ENCODE measurements around the gene ADAMTS5.
A peak's percentile ranks its signal among the peaks of the same experiment; 100 is the strongest.

The ADAMTS5 gene

DNA sequence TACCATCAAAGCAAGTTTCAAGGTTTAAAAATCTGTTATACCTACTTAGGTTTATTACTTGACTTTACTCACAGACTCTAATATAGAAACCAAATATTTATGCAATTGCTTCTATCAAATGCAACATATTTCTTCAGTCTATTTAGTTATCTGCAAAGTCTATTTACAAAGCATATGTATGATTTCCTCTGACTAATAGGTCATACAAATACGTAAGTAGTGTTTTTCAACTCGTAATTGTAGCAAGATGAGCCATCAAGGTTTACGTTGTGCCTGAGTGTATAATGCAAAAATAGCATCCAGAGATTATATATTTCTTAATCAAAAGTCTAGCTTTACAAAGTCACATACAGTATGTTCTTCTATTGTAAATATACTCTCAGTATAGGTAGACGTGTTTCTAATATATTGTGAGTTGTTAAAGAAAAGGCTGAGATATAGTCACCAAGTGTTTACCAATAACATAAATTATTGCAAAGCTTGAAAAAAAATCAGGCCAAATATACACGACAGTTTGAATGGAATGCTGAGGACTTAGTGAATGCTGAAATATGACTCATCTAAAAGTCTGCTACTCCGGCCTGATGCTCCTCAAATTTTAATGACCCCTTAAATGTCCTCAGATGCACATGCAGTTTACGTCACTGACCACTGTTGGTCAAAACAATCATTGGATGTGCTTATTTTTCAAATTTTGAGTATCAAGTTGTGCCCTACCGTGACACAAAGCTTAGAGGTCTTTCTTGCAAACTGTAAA, 48.4 kb downstream of the ADAMTS5 start:
- CTCF ChIA-PET: interaction anchor here (1.1 kb wide), 1 partner anchor 37 kb away, joined by 3 read pairs; no protein-coding TSS in a partner anchor
- no peak for DNase-seq (ENCODE audit: low read depth, low spot score)
- POLR2A ChIA-PET: no interaction called here
- no peak overlapping the region for H3K4me3 ChIP-seq (ENCODE audit: low read depth, low read length)
- TF ChIP-seq, protein P1, sequence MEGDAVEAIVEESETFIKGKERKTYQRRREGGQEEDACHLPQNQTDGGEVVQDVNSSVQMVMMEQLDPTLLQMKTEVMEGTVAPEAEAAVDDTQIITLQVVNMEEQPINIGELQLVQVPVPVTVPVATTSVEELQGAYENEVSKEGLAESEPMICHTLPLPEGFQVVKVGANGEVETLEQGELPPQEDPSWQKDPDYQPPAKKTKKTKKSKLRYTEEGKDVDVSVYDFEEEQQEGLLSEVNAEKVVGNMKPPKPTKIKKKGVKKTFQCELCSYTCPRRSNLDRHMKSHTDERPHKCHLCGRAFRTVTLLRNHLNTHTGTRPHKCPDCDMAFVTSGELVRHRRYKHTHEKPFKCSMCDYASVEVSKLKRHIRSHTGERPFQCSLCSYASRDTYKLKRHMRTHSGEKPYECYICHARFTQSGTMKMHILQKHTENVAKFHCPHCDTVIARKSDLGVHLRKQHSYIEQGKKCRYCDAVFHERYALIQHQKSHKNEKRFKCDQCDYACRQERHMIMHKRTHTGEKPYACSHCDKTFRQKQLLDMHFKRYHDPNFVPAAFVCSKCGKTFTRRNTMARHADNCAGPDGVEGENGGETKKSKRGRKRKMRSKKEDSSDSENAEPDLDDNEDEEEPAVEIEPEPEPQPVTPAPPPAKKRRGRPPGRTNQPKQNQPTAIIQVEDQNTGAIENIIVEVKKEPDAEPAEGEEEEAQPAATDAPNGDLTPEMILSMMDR (IDR thresholded peaks at IDR 0.05; ENCODE audit: insufficient read depth, low read length, missing control alignments): no peak

- POLR2A ChIA-PET: no interaction called here
- TF ChIP-seq, protein P1 (IDR thresholded peaks at IDR 0.05; ENCODE audit: insufficient read depth, low read length, missing control alignments): no peak
- CTCF ChIA-PET: interaction anchor here (1.2 to 1.6 kb wide), 2 partner anchors 17 to 35 kb away, joined by 3 to 5 read pairs; no protein-coding TSS in a partner anchor
- no peak overlapping the region for H3K4me3 ChIP-seq (ENCODE audit: low read depth, low read length)
- DNase-seq (ENCODE audit: low read depth, low spot score): no peak
Observed at GRCh38 chr21:26916799-26917198, 50.1 kb downstream of the ADAMTS5 start.

DNA sequence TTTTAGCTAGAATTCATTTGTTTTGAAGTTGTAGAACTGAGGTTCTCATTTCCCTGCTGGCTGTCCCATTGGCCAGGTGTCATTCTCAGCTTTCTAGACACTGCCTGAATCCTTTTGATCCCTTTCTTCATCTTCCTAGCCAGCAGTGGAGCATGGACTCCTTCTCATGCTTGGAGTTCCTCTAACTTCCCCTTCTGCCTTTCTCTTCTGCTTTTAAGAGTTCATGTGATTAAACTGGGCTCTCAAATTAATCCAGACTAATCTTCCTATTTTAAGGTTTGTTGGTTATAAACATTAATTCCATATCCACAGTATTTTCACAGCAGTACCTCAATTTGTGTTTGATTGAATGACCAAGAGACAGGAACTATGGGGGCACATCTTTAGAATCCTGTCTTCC, 52.3 kb downstream of the ADAMTS5 start:
- H3K4me3 ChIP-seq (ENCODE audit: low read depth, low read length): no peak overlapping the region
- CTCF ChIA-PET: no interaction called here
- POLR2A ChIA-PET: no interaction called here
- TF ChIP-seq, protein P1 (IDR thresholded peaks at IDR 0.05; ENCODE audit: insufficient read depth, low read length, missing control alignments): no peak
- DNase-seq (ENCODE audit: low read depth, low spot score): no peak

- ChIA-PET POLR2A (no interaction called here), CTCF (no interaction called here)
- TF ChIP-seq, protein P1 (IDR thresholded peaks at IDR 0.05; ENCODE audit: insufficient read depth, low read length, missing control alignments): no peak
- no peak for DNase-seq (ENCODE audit: low read depth, low spot score)
- H3K4me3 ChIP-seq (ENCODE audit: low read depth, low read length): no peak overlapping the region
Observed at GRCh38 chr21:26912466-26912865, 54.4 kb downstream of the ADAMTS5 start.

GRCh38 chr21:26909972-26910371, 56.9 kb downstream of the ADAMTS5 start:
- ChIA-PET POLR2A (no interaction called here), CTCF (no interaction called here)
- H3K4me3 ChIP-seq (ENCODE audit: low read depth, low read length): no peak overlapping the region
- TF ChIP-seq, protein P1 (IDR thresholded peaks at IDR 0.05; ENCODE audit: insufficient read depth, low read length, missing control alignments): peak; percentile 16
- DNase-seq (ENCODE audit: low read depth, low spot score): no peak

GRCh38 chr21:26900980-26901379, 65.9 kb downstream of the ADAMTS5 start:
- ChIA-PET CTCF (interaction anchor here (1.9 kb wide), 1 partner anchor 20 kb away, joined by 4 read pairs; no protein-coding TSS in a partner anchor), POLR2A (no interaction called here)
- no peak overlapping the region for H3K4me3 ChIP-seq (ENCODE audit: low read depth, low read length)
- no peak for DNase-seq (ENCODE audit: low read depth, low spot score)
- TF ChIP-seq, protein P1 (IDR thresholded peaks at IDR 0.05; ENCODE audit: insufficient read depth, low read length, missing control alignments): no peak
